Adipocyte (in vitro differentiated cells): ENCODE results near the gene PIEZO2.
"Not testable (repeated sequence)": the region's sequence is repeated elsewhere in the genome, so short reads cannot be mapped to it uniquely, and the experiment has no call there.

Experiments used
- DNase-seq: peaks from one replicate; pipeline ENCODE4 v3.0.0-alpha.2; 2015; ENCODE audit warnings: low read depth
- H3K27me3 ChIP-seq: replicated peaks from 2 replicates; pipeline ENCODE4 v1.7.0; 2013; ENCODE audit warnings: mild to moderate bottlenecking, low read length, moderate library complexity; ENCODE audit not compliant: control insufficient read depth, insufficient read depth
- H3K36me3 ChIP-seq: 2 replicates; pipeline ENCODE4 v1.7.0; 2013; ENCODE audit warnings: low read length, mild to moderate bottlenecking, moderate library complexity; ENCODE audit not compliant: control insufficient read depth, insufficient read depth, severe bottlenecking
- H3K4me1 ChIP-seq: 2 replicates; pipeline ENCODE4 v1.7.0; 2013; ENCODE audit warnings: mild to moderate bottlenecking, low read length, moderate library complexity; ENCODE audit not compliant: control insufficient read depth, insufficient read depth
- H3K4me3 ChIP-seq: 2 replicates; pipeline ENCODE4 v1.7.0; 2013; ENCODE audit warnings: mild to moderate bottlenecking, low read length, moderate library complexity
- H3K9ac ChIP-seq: 2 replicates; pipeline ENCODE4 v1.7.0; 2013; ENCODE audit warnings: mild to moderate bottlenecking, low read length, moderate library complexity
- H3K9me3 ChIP-seq: 2 replicates; pipeline ENCODE4 v1.7.0; 2013; ENCODE audit warnings: mild to moderate bottlenecking, low read length, moderate library complexity; ENCODE audit not compliant: control insufficient read depth

Gene PIEZO2

DNA sequence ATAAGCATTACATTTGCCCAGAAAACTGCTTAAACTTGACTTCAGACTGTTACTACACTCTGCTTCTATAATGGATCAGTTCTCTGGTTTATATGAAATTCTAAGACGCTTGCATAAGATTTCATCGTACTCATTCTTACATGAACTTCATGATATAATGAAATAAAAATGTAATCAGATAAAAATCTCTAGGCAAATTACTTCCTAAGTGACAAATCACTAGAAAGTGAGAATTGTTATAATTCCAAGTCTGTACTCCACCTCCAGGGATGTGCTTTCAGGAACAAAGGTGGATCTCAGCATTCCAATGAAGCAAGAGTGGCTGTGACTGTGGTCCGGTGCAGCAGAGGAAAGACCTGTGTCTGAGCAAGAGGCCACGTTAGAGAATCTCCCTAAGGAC, 226.2 kb downstream of the PIEZO2 start:
- Histone ChIP-seq H3K27me3 (no peaks in the 10 kb centered on the region), H3K4me1 (peaks cover 37% of the 10 kb centered on the region), H3K9ac (no peak overlapping the region), H3K36me3 (no peaks in the 10 kb centered on the region), H3K9me3 (peaks cover 3% of the 10 kb centered on the region), H3K4me3 (no peak overlapping the region)
- peak; percentile 48 for DNase-seq

DNA sequence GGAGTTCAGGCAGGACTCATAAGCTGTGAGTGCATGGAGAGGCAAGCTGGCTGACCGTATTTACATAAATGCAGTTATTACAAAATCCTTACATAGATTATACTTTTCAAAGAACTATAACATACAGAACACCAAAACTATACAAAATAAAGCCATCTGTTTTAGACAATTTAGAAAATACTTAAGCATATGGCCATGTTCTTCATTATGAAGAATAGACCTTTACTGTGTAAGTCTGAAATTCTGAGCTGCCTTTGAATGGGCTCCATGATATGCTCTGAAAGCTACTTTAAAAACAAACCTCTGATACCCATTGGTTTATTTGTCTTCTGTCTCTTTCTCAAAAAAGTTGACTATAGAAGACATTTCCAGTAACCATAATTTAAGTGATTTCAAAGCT, 226.7 kb downstream of the PIEZO2 start:
- not testable (repeated sequence) for H3K4me3 ChIP-seq, DNase-seq, H3K9me3 ChIP-seq, H3K27me3 ChIP-seq, H3K36me3 ChIP-seq, H3K9ac ChIP-seq
- H3K4me1 ChIP-seq: peaks cover 36% of the 10 kb centered on the region

DNA sequence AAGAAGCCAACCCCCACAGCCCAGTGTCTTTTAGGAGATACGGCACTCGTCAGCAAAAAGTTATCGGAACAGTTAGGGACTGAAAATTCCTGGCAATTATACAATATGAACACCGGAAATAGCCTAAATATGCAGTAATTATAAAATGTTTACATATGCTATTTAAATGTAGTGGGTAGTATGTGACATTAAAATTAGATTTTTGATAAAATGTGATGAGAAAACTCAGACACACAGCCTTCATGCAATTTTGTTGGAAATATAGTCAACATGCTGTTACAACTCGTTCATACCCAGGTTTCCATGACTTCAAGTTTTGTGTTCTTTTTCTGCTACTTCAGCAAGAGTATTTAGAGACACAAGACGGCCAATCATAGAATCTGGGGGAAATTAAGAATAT, 229.1 kb downstream of the PIEZO2 start:
- H3K4me1 ChIP-seq: peaks cover 13% of the 10 kb centered on the region
- not testable (repeated sequence) for H3K9ac ChIP-seq, H3K4me3 ChIP-seq, DNase-seq, H3K36me3 ChIP-seq, H3K27me3 ChIP-seq, H3K9me3 ChIP-seq

DNA sequence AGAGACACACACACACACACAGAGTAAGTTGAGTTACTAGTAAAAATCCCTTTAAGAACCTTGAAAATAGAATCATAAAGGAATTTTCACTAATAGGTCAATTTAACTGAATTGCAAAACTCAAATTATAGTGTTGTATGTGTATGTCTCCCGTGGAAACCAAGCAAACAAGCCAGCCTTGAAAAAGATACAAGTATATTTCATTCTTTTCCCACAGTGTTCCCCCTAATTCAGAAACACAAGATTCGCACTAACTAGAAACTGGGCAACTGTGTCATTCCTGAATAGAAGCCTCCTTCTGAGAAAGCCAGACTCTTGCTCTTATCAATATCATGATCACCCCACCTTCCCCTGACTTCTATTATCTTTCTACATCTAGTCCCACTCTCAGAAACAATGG, 229.5 kb downstream of the PIEZO2 start:
- Histone ChIP-seq H3K36me3 (no peaks in the 10 kb centered on the region), H3K4me3 (no peak overlapping the region), H3K9me3 (peaks cover 3% of the 10 kb centered on the region), H3K9ac (no peak overlapping the region), H3K27me3 (no peaks in the 10 kb centered on the region), H3K4me1 (peaks cover 10% of the 10 kb centered on the region)
- no peak for DNase-seq

DNA sequence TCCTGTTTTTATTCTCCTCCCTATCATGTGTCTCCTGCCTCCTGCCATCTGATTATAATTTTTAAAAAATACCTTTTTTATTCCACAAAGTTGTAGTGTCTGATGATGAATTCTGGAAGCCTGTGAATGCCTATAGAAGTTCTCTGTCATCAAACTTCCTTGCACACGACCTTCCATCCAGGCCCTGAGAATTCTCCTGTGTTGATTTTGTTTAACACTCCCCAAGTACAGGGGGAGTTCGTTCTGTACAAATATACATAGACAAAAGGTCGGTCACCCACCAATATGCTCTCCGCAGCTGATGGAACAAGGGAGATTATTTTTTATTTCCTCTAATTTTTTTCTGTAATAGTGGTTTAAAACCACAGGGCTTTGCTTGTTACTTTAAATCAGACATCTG, 232.5 kb downstream of the PIEZO2 start:
- peaks cover 3% of the 10 kb centered on the region for H3K9me3 ChIP-seq
- H3K4me3 ChIP-seq: no peak overlapping the region
- no peaks in the 10 kb centered on the region for H3K36me3 ChIP-seq
- no peak overlapping the region for H3K9ac ChIP-seq
- peaks cover 9% of the 10 kb centered on the region for H3K4me1 ChIP-seq
- no peak for DNase-seq
- no peaks in the 10 kb centered on the region for H3K27me3 ChIP-seq

DNA sequence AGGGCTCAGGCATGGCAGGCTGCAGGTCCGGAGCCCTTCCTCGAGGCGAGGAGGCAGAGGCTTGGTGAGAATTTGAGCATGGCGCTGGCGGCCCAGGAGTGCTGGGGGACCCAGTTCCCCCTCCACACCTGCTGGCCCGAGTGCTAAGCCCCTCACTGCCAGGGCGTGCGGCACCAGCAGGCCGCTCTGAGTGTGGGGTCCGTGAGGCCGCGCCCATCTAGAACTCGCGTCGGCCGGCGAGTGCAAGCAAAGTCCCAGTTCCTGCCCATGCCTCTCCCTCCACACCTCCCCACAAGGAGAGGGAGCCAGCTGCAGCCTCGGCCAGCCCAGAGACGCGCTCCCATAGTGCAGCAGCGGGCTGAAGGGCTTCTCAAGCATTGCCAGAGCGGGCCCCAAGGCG, 233.0 kb downstream of the PIEZO2 start:
- no peak for DNase-seq

DNA sequence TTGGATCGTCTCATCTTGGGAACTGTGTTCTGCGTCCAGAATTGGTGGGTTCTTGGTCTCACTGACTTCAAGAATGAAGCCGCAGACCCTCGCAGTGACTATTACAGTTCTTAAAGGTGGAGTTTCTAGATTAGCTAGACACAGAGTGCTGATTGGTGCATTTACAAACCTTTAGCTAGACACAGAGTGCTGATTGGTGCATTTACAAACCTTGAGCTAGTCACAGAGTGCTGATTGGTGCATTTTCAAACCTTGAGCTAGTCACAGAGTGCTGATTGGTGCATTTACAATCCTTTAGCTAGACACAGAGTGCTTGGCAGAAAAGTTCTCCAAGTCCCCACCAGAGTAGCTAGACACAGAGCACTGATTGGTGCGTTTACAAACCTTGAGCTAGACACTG, 233.6 kb downstream of the PIEZO2 start:
- H3K4me1 ChIP-seq, H3K36me3 ChIP-seq, H3K27me3 ChIP-seq, H3K9ac ChIP-seq, H3K4me3 ChIP-seq, H3K9me3 ChIP-seq, DNase-seq: not testable (repeated sequence)

More for the DNA sequence above, 233.0 kb downstream of the PIEZO2 start:
- Histone ChIP-seq H3K4me3 (no peak overlapping the region), H3K27me3 (no peaks in the 10 kb centered on the region), H3K36me3 (no peaks in the 10 kb centered on the region), H3K9ac (no peak overlapping the region), H3K4me1 (peaks cover 9% of the 10 kb centered on the region), H3K9me3 (peaks cover 3% of the 10 kb centered on the region)

DNA sequence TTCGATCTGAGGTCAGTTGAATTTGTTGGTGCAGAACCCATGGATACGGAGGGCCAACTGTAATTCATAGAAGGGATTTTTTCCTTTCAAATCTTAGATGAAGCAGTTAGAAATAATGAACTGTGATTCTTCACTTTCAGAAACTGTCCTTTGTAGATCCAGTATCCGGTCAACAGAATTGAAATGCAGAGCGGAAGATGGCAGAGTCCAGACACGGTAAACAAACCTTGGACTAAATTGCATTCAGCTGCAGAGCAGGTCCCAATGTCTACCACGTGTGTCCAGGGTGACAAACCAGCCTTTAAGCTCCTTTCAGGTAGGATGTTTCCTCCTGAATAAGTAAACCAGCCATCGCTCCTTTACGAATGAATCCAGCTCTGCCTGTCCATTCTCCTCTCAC, 234.8 kb downstream of the PIEZO2 start:
- H3K36me3 ChIP-seq, H3K27me3 ChIP-seq, DNase-seq, H3K9ac ChIP-seq, H3K4me3 ChIP-seq, H3K9me3 ChIP-seq, H3K4me1 ChIP-seq: not testable (repeated sequence)

DNA sequence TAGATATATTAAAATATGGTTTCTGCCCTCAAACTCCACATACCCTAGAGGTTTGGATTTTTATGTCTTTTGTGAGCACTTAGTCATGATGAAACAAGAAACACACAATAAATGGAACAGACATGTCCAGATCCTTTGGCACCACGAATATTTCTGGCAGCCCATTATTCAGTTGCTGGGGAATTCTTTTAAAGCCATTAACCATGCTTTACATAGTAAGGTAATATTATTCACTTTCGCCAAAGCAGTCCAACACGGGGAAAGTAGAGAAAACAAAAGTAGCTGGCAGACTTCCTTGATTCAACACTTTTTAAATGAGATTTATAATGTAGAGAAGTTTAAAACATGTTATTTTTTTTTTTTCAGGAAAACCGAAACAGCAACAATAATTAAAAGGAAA, 235.4 kb downstream of the PIEZO2 start:
- Histone ChIP-seq H3K36me3 (no peaks in the 10 kb centered on the region), H3K9me3 (no peaks in the 10 kb centered on the region)
- DNase-seq: no peak

DNA sequence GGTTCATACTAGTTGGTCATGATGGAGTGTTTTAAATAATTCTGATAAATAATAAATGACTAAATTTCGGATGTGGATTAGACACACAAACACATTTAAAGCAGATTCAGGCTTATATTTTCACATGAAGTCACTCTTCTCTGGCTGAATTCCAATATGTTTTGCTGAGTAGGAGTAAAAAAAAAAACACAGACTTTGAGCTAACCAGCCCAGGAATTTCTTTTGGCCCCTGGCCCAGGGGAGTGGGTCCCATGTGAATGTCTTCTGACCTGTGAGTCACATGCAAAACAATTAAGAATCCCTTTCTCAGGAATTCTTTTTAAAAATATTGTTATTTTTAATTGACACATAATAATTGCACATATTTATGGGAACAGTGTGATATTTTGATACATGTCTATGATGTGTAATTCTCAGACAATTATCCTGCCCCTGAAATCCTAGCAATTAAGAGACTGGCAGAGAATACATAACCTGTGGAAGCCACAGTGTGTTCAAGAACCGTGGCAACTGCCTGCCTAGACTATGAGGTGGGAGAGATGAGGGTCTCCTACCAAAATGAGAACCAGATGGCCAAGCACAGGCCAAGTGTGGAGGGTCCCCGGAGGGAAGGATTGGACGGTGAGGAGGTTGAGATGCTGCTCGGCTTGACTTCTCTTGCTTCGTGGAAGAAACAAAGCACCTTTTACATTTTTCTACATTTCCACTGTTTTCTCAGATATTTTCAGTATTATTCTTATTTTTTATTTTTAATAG, 236.4 kb downstream of the PIEZO2 start:
- Histone ChIP-seq H3K4me1 (peaks cover 9% of the 10 kb centered on the region), H3K9ac (no peak overlapping the region), H3K9me3 (no peaks in the 10 kb centered on the region), H3K4me3 (no peak overlapping the region), H3K36me3 (no peaks in the 10 kb centered on the region), H3K27me3 (no peaks in the 10 kb centered on the region)
- DNase-seq: peak; percentile 75

More for the DNA sequence above, 235.4 kb downstream of the PIEZO2 start:
- no peaks in the 10 kb centered on the region for H3K27me3 ChIP-seq
- peaks cover 9% of the 10 kb centered on the region for H3K4me1 ChIP-seq
- H3K4me3 ChIP-seq: no peak overlapping the region
- no peak overlapping the region for H3K9ac ChIP-seq

DNA sequence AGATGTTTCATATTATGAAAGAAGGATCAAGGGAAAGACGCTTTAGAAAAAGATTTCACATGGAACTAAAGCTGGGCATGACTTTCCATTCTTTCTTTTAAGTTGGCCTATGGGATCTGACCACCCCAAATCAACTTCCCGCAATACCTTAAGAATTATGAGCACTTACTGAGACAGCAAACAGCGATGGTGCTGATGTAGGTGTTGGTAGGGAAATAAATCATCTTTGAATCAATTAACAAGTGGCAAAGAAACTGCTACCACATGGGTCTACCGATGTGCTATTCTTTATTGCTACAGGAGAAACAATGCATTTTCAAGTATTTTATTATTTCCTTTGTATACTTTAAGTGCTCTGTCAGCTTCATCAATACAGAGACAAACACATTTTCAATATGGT, 239.6 kb downstream of the PIEZO2 start:
- no peaks in the 10 kb centered on the region for H3K36me3 ChIP-seq
- no peaks in the 10 kb centered on the region for H3K9me3 ChIP-seq
- DNase-seq: no peak
- no peak overlapping the region for H3K9ac ChIP-seq
- no peaks in the 10 kb centered on the region for H3K27me3 ChIP-seq
- H3K4me3 ChIP-seq: no peak overlapping the region
- peaks cover 9% of the 10 kb centered on the region for H3K4me1 ChIP-seq

DNA sequence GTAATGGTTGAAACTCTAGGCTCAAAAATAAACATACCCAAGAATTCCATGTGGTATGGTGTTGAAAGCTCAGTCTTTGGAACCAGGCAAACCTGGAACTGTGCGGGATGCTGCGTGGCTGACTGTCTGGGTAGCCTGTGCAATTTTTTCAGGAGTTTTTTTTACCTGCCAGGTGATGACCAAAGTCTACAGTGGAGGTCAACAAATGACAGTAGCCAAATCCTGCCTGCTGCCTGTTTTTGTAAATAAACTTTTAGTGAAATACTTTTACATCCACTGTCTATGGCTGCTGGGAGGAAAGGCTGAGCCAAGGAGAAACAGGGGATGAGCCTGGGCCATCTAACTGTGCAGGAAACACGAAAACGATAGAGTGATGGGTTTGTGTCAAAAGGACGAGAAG, 240.6 kb downstream of the PIEZO2 start:
- H3K9me3 ChIP-seq: no peaks in the 10 kb centered on the region
- H3K27me3 ChIP-seq: no peaks in the 10 kb centered on the region
- H3K4me1 ChIP-seq: peaks cover 9% of the 10 kb centered on the region
- H3K9ac ChIP-seq: no peak overlapping the region
- no peak for DNase-seq
- no peak overlapping the region for H3K4me3 ChIP-seq
- no peaks in the 10 kb centered on the region for H3K36me3 ChIP-seq
